Left colon (tissue), 2 donors: Measurements from ENCODE around the gene GABRG3. TPM values are rescaled to one million over a fixed set of nuclear protein-coding genes. Genes with fewer than 3 reads are reported as not detected.

ENCODE experiments used
- ATAC-seq: fragments of 200-7000 bp; cut with Tn5 transposase; one replicate; pipeline ENCODE4 v1.9.1; 2020; ENCODE audit warnings: mild to moderate bottlenecking, moderate library complexity
- DNase-seq, 2 donors: peaks; one replicate each; pipeline ENCODE4 v3.0.0-alpha.2; 2020
- intact Hi-C, 2 donors: fragments of 100-400 bp; cut with DNase I in 1 of 2; cut with micrococcal nuclease in 1 of 2; formaldehyde crosslinking; loops; one replicate each; pipeline versions ENCODE4 v1.11.2 to v1.14.0; 2022; cut with DNase I, micrococcal nuclease
- long read RNA-seq: library from polyadenylated mRNA; unstranded; transcript quantifications from one replicate; pipeline ENCODE4 v2.0.0, GENCODE V29; 2021
- total RNA-seq, 2 donors: library from RNA; stranded (reverse); fragmentation: NEBNext Ultra II Directional; extraction: Animal tissue kit (Norgen Biotek cat#: 25700); gene quantifications; one replicate each; pipeline ENCODE4 v1.2.1, GENCODE V29; 2021
- donor health status: DM: no; HTN: no; CAD: no.
- donor health status: DM: yes; HTN: yes; CAD: no.

The GABRG3 gene
- total RNA-seq: not detected
- long read RNA-seq: 0 reads

DNA sequence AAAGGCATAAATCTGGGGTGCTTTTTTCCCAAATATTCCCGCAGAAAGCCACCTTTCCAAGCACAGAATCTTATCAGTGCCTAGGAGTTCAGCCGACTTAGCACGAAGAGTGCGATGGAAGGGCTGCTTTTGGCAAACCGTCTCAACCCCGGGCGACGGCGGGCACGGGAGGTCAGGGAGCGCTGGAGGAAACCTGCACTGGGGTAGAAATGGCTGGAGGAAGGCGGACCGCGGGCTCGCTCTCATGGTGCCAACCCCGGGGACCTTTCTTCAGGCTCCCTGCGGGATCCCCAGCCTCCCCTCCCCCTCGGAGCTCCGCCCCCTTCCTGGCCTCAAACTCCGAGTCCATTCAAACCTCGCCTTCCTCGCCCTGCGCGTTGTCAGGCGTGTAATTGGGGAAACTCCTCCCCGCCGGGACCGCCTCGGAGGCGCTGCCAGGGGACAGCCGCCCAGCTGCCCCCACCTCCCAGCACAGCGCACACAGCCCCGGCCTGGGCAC, at the start of gene GABRG3:
Gene GABRG3, plus strand, starts transcription at position 470 of the 499 bp plus-strand sequence.
- no peak for DNase-seq
- intact Hi-C loops: no loop called here
- ATAC-seq: no peak

DNA sequence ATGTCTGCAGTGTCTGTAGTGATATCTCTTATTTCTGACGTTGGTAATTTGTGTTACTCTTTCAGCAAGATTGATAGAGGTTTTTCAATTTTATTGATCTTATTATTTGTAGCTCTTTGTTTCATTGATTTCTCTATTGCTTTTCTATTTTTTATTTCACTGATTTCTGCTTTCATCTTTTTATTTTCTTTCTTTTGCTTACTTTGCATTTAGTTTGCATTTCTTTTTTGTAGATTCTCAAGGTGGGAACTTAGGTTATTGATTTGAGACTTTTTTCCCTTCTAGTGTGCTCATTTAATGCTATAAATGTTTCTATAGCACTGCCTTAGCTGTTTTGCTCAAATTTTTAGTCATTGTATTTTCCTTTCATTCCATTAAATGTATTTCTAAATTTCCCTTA, 49.5 kb upstream of the GABRG3 start:
- ATAC-seq (no peak), DNase-seq (no peak)
- intact Hi-C loops: no loop called here

DNA sequence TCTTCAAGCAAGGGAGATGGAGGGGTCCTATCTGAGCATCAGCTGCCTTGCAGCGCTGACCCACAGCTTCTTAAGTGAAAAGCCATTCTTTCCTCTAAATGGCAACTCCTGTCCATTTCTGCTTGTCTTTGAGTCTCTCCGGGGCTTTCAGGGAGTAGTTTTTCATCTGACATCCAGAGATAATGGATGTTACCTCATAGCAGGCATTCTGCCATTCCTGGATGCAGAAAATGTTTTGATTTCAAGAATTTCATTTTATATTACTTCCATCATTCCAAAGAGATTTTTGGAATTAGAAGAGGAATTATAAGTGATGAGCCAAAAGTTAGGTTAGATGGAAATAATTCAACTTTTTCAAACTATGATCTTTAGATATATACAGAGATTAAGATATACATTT, 44.9 kb upstream of the GABRG3 start:
- no peak for DNase-seq
- intact Hi-C loops: no loop called here
- no peak for ATAC-seq

DNA sequence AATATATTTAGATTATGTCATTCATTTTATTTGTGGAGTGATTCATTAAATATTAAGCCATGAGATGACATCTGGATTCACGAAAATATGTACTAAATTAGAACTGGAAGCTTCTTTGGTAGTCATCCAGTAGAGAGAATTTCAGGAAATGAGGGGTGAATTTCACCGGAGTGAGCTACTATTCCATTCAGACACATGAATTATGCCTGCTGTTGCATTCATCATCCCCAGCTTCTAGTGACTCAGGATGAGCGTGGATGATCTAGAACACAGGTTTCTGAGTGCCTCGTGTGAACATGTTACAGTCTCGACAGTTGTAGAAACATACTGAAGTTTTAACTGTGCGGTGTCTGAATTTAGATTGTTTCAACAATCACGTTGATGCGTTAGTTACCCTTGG, 42.9 kb upstream of the GABRG3 start:
- DNase-seq (no peak), ATAC-seq (no peak)
- intact Hi-C loops: no loop called here

DNA sequence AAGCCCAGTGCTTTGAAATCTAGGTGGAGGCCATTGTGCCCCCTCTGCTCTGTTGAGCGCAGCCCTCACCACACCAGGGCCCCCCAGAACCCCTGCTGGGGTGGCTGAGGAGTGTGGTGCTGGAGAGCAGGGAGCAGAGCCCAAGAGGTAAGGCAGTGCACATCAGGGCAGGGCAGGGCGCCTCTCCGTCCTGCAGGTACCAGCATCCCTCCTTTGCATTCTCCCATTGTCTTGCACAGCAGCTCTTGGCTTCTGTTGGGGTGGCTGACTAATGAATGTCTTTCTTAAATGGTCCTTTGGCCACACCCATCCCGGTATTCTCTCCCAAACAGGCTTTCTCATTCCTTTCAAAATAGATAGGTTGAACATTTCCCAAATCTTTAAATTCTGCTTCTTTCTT, 41.4 kb upstream of the GABRG3 start:
- DNase-seq: no peak
- no peak for ATAC-seq
- intact Hi-C loops: no loop called here

DNA sequence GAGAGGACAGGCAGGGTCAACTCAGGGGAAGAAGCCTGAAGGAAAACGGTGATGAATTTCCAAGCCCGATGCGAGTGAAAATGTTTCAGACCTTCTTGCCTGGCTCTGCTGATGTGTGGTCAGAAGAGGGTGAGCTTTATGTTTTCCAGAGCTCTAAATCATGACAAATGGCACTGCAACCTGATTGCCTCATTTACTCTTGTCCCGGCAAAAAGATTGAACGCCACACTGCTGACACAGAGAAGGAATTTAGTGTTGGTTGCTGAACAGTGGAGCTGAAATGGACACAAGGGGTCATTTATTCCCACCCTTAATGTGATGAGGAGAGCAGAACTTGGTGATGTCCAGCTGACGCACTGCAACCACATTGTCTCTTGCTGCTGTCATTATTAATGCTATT, 36.1 kb upstream of the GABRG3 start:
- ATAC-seq (no peak), DNase-seq (no peak)
- intact Hi-C loops: no loop called here

DNA sequence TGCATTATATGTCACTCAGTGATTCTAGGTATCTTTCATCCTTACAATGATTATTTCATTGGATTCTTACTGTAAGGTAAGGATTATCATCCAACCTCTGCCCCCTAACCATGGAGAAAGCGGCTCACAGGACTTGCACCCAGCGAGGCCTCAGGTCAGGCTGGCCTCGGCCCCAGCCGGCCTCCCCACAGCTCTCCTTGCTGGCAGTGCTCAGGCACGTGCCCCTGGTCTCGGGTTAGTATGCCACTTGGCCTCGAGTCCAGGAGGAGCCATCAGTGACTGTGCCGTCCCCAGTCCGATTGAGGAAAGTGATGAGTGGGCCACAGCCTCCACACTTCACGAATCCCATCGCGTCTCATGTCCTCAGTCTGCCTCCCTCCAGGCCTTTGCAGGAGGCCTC, 35.7 kb upstream of the GABRG3 start:
- intact Hi-C loops: no loop called here
- no peak for ATAC-seq
- no peak for DNase-seq

DNA sequence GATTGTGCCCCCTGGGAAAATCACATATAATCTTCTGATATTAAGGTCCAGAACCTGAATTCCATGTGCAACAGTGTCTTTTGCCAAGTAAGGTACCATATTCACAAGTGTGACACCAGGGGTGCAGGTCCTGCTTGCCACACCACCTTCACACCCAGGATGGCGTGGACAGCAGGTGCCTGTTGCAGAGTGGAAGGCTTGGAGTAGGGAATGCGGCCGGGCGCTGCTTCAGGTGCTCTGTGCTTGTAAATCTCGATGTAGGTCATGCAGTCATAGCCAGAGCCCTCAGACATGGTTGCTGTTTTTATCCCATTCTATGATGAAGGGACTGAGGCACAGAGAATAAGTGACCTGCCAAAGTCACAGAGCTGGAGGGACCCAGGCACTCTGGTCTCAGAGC, 34.5 kb upstream of the GABRG3 start:
- DNase-seq (no peak), ATAC-seq (no peak)
- intact Hi-C loops: no loop called here

DNA sequence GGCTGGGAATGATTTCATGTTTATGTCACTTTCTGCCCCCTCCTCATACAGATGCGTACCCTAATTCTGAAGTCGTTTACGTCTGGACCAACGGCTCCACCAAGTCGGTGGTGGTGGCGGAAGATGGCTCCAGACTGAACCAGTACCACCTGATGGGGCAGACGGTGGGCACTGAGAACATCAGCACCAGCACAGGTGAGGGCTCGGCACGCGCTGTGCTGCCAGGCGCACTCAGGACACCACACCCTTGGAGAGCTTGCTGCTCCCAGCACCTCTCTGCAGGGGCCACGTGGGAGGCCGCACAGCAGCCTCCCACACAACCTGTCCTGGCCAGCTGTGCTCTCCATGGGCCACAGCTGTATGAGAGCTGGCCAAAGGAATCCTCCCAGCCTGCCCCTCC, 33.8 kb upstream of the GABRG3 start:
- ATAC-seq (no peak), DNase-seq (no peak)
- intact Hi-C loops: no loop called here

DNA sequence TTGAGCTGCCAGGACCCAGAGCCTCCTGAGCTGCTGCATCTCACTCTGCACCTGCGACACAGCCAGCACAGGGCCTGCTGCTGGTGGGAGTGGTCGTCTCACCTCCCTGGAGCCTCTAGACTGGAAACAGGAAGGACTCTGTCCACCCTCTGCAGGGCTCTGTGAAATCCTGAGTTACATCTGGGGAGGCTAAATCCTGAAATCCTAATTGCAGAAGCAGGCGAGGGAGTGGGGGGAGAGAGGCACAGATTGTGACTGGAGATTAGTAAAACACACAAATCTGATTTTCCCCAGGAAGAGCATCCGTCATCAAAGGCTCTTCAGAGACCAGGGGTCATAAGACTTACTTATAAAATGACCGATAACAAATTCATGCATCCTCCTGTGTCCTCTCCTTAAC, 31.6 kb upstream of the GABRG3 start:
- ATAC-seq: no peak
- no peak for DNase-seq
- intact Hi-C loops: no loop called here

DNA sequence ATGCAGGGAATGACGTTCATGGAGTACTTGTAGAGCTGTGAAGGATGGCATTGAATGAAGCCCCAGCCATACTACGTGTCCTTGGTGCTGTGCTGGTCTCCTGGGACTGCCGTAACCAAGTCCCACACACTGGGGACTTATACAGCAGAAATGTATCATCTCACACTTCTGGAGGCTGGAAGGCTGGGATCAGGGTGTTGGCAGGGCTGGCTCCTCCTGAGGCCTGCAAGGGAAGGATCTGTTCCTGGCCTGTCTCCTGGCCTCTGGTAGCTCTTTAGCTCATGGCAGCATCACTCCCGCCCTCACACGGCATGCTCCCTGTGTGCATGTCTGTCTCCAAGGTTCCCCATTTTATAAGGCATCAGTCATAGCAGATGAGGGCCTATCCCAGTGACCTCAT, 29.5 kb upstream of the GABRG3 start:
- ATAC-seq: no peak
- DNase-seq: no peak
- intact Hi-C loops: no loop called here

DNA sequence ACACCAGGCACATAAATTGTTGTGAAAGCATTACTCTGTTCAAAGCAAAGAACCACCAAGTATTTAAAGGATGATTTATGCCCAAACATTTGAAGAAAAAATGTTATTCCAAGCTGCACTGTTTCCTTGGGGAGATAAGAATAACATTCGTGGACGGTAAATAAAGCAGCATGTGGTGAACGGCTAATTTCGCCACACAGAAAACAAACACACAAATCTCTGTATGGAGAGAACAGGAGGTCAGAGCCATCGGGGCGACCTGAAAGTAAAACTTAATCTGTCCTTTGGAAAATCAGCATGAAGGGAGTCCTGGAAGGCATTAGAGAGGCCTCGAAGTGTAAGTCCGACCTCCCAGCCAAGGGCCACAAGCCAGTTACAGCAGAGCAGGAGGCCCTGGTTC, 27.1 kb upstream of the GABRG3 start:
- intact Hi-C loops: no loop called here
- no peak for DNase-seq
- no peak for ATAC-seq

DNA sequence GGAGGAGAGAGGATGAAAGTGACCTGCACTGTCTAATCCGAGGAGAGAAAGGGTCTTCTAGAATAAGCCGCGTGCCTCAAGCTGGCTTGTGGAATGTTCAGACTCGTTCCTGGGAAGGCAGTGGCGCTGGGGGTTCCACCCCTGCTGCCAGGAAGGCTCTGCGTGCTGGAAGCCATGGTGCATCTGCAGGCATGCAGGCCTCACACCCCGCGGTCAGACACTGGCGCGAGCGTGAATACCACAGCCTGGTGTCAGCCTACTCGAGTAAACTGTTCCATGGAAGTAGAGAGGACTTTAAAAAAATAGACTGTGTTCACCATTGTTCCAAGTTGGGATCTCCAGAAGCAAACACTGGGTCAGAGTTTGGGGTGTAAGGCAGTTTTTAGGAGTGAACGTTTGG, 25.9 kb upstream of the GABRG3 start:
- DNase-seq (no peak), ATAC-seq (no peak)
- intact Hi-C loops: no loop called here

DNA sequence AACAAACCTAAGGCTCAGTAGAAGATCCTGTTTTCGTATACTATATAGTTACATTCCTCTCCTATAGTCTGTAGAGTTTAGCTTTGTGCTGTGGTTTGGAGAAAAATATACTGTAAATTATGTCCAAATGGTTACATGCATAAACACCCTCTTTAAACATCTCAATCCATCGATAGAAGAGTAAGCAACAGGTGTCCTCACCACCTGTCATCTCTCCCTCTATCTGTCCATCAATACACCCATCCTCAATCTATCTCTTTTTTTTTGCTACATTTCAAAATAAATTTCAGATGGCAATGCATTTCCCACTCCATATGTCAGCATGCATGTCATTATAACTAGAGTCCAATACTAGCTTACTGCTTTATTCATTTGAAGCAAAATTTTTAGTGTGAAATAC, 21.0 kb upstream of the GABRG3 start:
- intact Hi-C loops: loop anchor here in 1 of 2 donors (5.0 kb wide), 1 partner anchor 52 kb away; no protein-coding TSS in a partner anchor
- no peak for ATAC-seq

DNA sequence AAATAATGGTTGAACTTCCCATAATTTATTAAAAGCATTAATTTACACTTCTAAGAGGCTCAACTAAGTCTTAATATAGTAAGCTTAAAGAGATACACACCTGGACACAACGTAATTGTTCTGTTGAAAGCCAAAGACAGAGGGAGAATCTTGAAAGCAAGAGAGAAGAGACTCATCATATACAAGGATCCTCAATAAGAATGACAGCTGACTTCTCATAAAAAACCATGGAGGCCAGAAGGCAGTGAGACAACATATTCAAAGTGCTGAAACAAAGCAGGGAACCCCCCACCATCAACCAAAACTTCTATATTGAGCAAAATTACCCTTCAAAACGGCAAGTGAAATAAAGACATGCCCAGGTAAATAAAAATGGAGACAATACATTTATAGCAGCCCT, 16.6 kb upstream of the GABRG3 start:
- DNase-seq (no peak), ATAC-seq (no peak)
- intact Hi-C loops: loop anchor here in 1 of 2 donors (5.0 kb wide), 1 partner anchor 48 kb away; no protein-coding TSS in a partner anchor

More for the DNA sequence above, 21.0 kb upstream of the GABRG3 start:
- DNase-seq: no peak

DNA sequence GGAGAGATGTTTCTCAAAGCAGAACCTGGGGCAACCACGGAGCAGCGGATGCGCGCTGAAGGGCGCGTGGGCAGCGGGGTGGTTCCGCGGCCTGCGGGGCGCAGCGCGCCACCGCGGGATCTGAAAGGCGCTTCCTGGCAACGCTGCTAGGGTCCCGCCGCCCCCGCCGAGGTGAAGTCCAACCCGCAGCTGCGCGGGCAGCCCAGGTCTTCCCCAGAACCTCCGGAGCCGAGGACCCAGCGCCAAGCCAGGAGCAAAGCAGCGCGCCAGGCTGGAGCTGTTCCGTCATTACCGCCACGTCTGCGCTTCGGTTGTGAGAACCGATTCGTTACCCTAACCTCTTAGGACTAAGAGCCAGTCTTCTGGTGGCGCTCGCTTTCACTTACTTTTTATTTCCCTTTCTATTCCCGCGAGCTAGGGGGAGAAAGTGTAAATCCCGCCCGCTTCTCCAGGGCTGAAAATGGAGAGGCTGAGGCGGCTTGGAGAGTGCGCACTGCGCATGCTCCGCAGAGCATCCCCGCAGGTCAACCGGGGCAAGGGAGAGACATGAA, 3.2 kb upstream of the GABRG3 start:
- DNase-seq: no peak
- intact Hi-C loops: no loop called here
- no peak for ATAC-seq

DNA sequence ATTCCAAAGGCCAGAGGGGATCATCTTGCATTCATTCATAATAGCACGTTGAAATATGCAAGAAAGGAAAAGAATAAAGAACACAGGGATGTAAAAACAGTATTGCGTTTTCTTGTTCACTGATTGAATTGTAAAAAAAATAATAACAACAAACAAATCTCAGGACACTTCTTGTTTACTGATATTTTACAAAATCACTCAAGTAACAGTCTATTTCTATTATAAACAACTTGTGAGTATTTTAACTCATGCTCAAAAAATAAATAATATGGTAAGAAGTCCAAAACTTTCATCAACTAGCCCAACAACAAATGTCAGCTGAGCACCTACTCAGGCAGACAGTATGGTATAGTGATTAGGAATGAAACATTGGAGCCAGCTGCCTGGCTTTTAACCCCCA, 2.2 kb upstream of the GABRG3 start:
- ATAC-seq (no peak), DNase-seq (no peak)
- intact Hi-C loops: no loop called here

DNA sequence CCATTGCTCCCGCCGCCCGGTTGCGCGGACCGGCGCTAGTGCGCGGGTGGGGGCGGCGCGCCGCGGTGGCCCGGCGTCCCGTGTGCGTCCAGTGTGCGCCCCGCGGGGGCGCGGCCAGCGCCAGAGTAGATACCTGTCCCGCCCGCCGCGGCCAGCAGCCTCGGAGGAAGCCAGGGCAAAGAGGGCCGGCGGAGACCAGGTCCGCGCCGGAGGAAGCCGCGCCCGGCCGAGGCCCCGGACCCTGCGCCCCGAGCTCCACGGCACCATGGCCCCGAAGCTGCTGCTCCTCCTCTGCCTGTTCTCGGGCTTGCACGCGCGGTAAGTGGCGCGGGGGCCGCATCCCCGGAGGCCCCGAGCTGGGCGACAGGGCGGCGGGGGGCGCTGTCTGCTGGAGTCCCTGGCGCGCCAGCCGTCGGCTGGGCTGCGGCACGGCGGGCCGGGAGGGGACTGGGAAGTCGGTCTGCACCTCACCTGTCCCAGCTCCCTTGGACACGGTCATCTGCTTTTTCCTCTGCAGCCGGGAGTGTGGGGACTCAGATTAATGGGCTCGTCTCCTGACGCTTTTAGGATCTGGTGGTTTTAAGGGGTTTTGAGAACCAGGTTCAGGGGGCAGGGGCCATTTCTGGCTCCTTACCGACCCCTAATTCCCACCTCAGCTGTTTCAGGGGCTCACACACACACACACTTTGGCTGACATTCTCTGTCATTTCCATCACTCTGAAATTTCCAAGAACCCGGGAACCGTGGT, 464 bp downstream of the GABRG3 start:
- DNase-seq (no peak), ATAC-seq (no peak)
- intact Hi-C loops: no loop called here

DNA sequence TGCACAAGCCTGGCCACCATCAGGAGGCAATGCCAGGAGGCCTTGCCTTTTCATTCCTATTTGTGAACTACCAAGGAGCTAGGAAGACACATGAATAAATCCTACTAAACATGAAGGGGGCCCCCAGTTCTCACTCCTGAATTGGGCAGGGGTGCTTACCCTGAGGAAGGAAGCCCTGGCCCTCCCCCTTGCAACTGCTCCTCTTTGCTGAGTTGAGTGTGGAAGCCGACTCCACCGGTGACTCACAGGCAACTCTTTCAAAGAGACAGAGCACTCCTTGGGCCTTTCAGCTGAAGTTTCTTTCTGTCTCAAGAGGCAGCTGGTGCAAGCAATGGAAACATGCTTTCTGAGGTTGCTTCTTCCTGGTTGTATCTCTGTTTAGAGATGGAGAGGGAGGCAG, 1.7 kb downstream of the GABRG3 start:
- ATAC-seq (no peak), DNase-seq (no peak)
- intact Hi-C loops: no loop called here

DNA sequence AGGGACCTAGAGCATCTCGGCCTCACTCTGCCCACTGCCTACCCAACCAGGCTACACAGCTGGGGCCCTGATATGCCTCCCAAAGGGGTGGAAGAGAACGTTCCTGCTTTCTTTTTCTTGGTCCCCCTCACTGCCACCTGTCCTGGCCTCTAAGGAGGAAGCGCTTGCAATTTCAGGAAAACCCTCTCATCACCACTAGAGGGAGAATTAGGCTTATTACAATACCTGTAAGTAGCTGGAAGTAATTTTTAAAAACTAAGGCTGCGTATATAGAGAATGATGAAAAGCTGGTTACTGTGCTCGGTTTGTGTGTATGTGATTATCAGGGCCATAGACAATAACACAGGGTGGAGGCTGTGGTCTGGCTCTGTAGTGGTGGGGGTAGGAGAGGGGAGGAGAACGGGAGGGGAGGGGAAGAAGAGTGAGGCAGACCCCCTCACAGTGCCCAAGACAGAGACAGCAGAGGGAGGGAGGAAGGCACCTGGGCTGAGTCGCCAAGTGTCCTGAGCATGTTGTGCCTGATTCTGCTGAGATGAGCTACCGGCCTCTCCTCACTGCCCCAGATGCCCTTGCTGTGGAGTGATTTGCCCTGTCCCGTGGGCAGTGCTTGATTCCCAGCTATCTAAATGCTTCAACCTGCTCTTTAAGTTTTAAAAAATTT, 3.3 kb downstream of the GABRG3 start:
- intact Hi-C loops: no loop called here
- no peak for ATAC-seq
- no peak for DNase-seq
